HCT116 (cell line): Measurements from ENCODE around the gene TBX4. TPM values are rescaled to one million over a fixed set of nuclear protein-coding genes. Genes with fewer than 3 reads are reported as not detected.

Experiments
- ATAC-seq: fragments of 200-7000 bp; cut with Tn5 transposase; 2 replicates; pipeline ENCODE4 v1.9.1; 2020; ENCODE audit warnings: mild to moderate bottlenecking, moderate library complexity
- BruUV-seq: library from RNA; stranded (reverse); fragments of 400-500 nt; replicated peaks from 2 replicates; lab custom pipeline; 2021; lab: Mats Ljungman, UMichigan
- CTCF ChIA-PET: fragments of 300-600 bp; sonication (Branson Sonifier 250); formaldehyde crosslinking; loops from one replicate; lab custom pipeline; 2021; ENCODE audit warnings: antibody characterized with exemption; lab: Charles Lee
- POLR2A ChIA-PET: fragments of 300-600, 350-600 bp; sonication (Branson Sonifier 250); formaldehyde crosslinking; loops from one replicate; lab custom pipeline; 2021; ENCODE audit warnings: antibody characterized with exemption; lab: Charles Lee
- RAD21 ChIA-PET, 2 experiments: fragments of 300-600 bp; sonication (Branson Sonifier 250); formaldehyde crosslinking; loops; one replicate each; lab custom pipeline; 2023; ENCODE audit warnings: low total read pairs in 2 of 2; ENCODE audit not compliant: uncharacterized antibody in 2 of 2, unreplicated experiment in 2 of 2, low non-redundant PET in 1 of 2; lab: Charles Lee
- DNase-seq: peaks from one replicate; pipeline ENCODE4 v3.0.0-alpha.2; 2010; ENCODE audit warnings: low read depth, low spot score
- H2AFZ ChIP-seq: fragments of 200-600 bp; shearing (Covaris generic), sonication (generic); 2 replicates; pipeline ENCODE4 v1.6.1; 2017; ENCODE audit warnings: low read depth, mixed run types, mixed read lengths, antibody characterized with exemption, low read length; ENCODE audit not compliant: poor library complexity, severe bottlenecking
- H3K27ac ChIP-seq: 2 replicates; pipeline ENCODE4 v1.5.1; 2012; ENCODE audit warnings: low read depth, low read length
- H3K27me3 ChIP-seq: fragments of 200-600 bp; sonication (generic); 2 replicates; pipeline ENCODE4 v1.6.1; 2016; ENCODE audit warnings: mixed run types, low read length, mixed read lengths; ENCODE audit not compliant: insufficient read depth
- H3K36me3 ChIP-seq, 2 experiments: fragments of 200-500 bp in 1 of 2; fragments of 200-600 bp in 1 of 2; sonication (Bioruptor generic) in 1 of 2; sonication (generic) in 1 of 2; 2 replicates each; pipeline versions ENCODE4 v1.5.1 to v1.6.1; 2014 to 2016; ENCODE audit warnings: low read length in 2 of 2, inconsistent platforms in 1 of 2, mixed read lengths in 1 of 2, mixed run types in 1 of 2; ENCODE audit not compliant: insufficient read depth in 2 of 2, control insufficient read depth in 1 of 2
- H3K4me1 ChIP-seq, 2 experiments: fragments of 200-600 bp in 1 of 2; sonication (generic) in 1 of 2; 2 replicates each; pipeline versions ENCODE4 v1.5.1 to v1.6.1; 2012 to 2017; ENCODE audit warnings: low read length in 2 of 2, inconsistent platforms in 1 of 2, mild to moderate bottlenecking in 1 of 2, mixed read lengths in 1 of 2, mixed run types in 1 of 2, moderate library complexity in 1 of 2; ENCODE audit not compliant: insufficient read depth in 2 of 2, control insufficient read depth in 1 of 2
- H3K4me2 ChIP-seq: fragments of 200-600 bp; sonication (generic); 2 replicates; pipeline ENCODE4 v1.6.1; 2017; ENCODE audit warnings: mixed run types, low read length, mixed read lengths
- H3K4me3 ChIP-seq, 2 experiments: fragments of 200-600 bp in 1 of 2; sonication (generic) in 1 of 2; replicated peaks in 1 of 2; 2 replicates each; pipeline ENCODE4 v1.5.1; 2011 to 2016; ENCODE audit warnings: low read length in 2 of 2, control low read depth in 1 of 2, low read depth in 1 of 2, mild to moderate bottlenecking in 1 of 2, mixed read lengths in 1 of 2, mixed run types in 1 of 2
- H3K79me2 ChIP-seq: fragments of 200-600 bp; sonication (generic); 2 replicates; pipeline ENCODE4 v1.6.1; 2017; ENCODE audit warnings: mild to moderate bottlenecking, mixed run types, low read length, moderate library complexity, mixed read lengths; ENCODE audit not compliant: insufficient read depth
- H3K9ac ChIP-seq: fragments of 200-600 bp; sonication (generic); 2 replicates; pipeline ENCODE4 v1.6.1; 2016; ENCODE audit warnings: low read length, mixed read lengths
- H3K9me2 ChIP-seq: fragments of 200-600 bp; sonication (generic), shearing (Covaris generic); 2 replicates; pipeline ENCODE4 v1.6.1; 2017; ENCODE audit warnings: mixed run types, mild to moderate bottlenecking, moderate library complexity; ENCODE audit not compliant: insufficient read depth
- H3K9me3 ChIP-seq, 2 experiments: fragments of 200-500 bp in 1 of 2; fragments of 200-600 bp in 1 of 2; sonication (Bioruptor generic) in 1 of 2; sonication (generic) in 1 of 2; 2 replicates each; pipeline ENCODE4 v1.6.1; 2014 to 2017; ENCODE audit warnings: low read length in 2 of 2, mixed read lengths in 2 of 2, inconsistent platforms in 1 of 2, low read depth in 1 of 2, mild to moderate bottlenecking in 1 of 2, mixed run types in 1 of 2, moderate library complexity in 1 of 2; ENCODE audit not compliant: control insufficient read depth in 1 of 2, insufficient read depth in 1 of 2
- H4K20me1 ChIP-seq: fragments of 200-600 bp; sonication (generic), shearing (Covaris generic); 2 replicates; pipeline ENCODE4 v1.6.1; 2017; ENCODE audit warnings: mixed run types, mild to moderate bottlenecking, moderate library complexity; ENCODE audit not compliant: insufficient read depth
- ATF3 ChIP-seq: IDR thresholded peaks from 2 replicates; pipeline ENCODE4 v1.6.1; 2012
- CBX3 ChIP-seq: IDR thresholded peaks from 2 replicates; pipeline ENCODE4 v1.6.1; 2012; ENCODE audit warnings: low read depth
- EGR1 ChIP-seq: IDR thresholded peaks from 2 replicates; pipeline ENCODE4 v1.6.1; 2012; ENCODE audit warnings: low read depth
- ELF1 ChIP-seq: IDR thresholded peaks from 2 replicates; pipeline ENCODE4 v1.6.1; 2012; ENCODE audit warnings: low read depth, borderline replicate concordance
- EZH2phosphoT487 ChIP-seq: fragments of 200-600 bp; IDR thresholded peaks from 2 replicates; pipeline ENCODE4 v1.6.1; 2018; ENCODE audit warnings: antibody characterized with exemption, borderline replicate concordance
- FOSL1 ChIP-seq: IDR thresholded peaks from 2 replicates; pipeline ENCODE4 v1.6.1; 2012; ENCODE audit warnings: low read depth
- JUND ChIP-seq: IDR thresholded peaks from 2 replicates; pipeline ENCODE4 v1.6.1; 2012
- MAX ChIP-seq: IDR thresholded peaks from 2 replicates; pipeline ENCODE4 v1.6.1; 2012
- POLR2A ChIP-seq: IDR thresholded peaks from 2 replicates; pipeline ENCODE4 v1.7.0; 2011; ENCODE audit warnings: borderline replicate concordance; ENCODE audit not compliant: insufficient read depth, insufficient read length; ENCODE audit errors: extremely low read depth
- POLR2AphosphoS5 ChIP-seq: IDR thresholded peaks from 2 replicates; pipeline ENCODE4 v1.6.1; 2011; ENCODE audit warnings: mild to moderate bottlenecking, low read depth, low read length, moderate library complexity
- RAD21 ChIP-seq: IDR thresholded peaks from 2 replicates; pipeline ENCODE4 v1.6.1; 2012; ENCODE audit warnings: low read depth, mild to moderate bottlenecking
- REST ChIP-seq: IDR thresholded peaks from 2 replicates; pipeline ENCODE4 v1.6.1; 2012; ENCODE audit warnings: low read depth
- SIN3A ChIP-seq: IDR thresholded peaks from 2 replicates; pipeline ENCODE4 v1.6.1; 2012; ENCODE audit warnings: low read depth
- SP1 ChIP-seq: IDR thresholded peaks from 2 replicates; pipeline ENCODE4 v1.6.1; 2012; ENCODE audit warnings: low read depth
- SRF ChIP-seq: IDR thresholded peaks from 2 replicates; pipeline ENCODE4 v1.6.1; 2012; ENCODE audit warnings: low read depth
- TCF7L2 ChIP-seq: IDR thresholded peaks from 2 replicates; pipeline ENCODE4 v1.7.0; 2011; ENCODE audit warnings: borderline replicate concordance, inconsistent platforms; ENCODE audit not compliant: insufficient read depth, insufficient read length; ENCODE audit errors: extremely low read depth
- ZNF274 ChIP-seq: fragments of 200-500 bp; sonication (Bioruptor generic); IDR thresholded peaks from 2 replicates; pipeline ENCODE4 v1.6.1; 2014; ENCODE audit warnings: mild to moderate bottlenecking, low read depth, low read length, inconsistent platforms
- intact Hi-C: fragments of 100-400 bp; cut with micrococcal nuclease; formaldehyde crosslinking; loops from 2 replicates; pipeline ENCODE4 v1.10.0; 2022
- total RNA-seq: library from RNA; stranded (reverse); gene quantifications from one replicate; pipeline ENCODE4 v1.2.1, GENCODE V29; 2021; ENCODE audit not compliant: unreplicated experiment

TBX4 gene
- total RNA-seq, 1 experiment from 2014 or later: 0.27 TPM

- TSS peak; percentile 89 for BruUV-seq
- Histone ChIP-seq H3K9me3 (no peaks in the 10 kb centered on the region), H3K9me2 (no peaks in the 10 kb centered on the region), H3K4me1 (peaks cover 72 to 74% of the 10 kb centered on the region in 2 experiments), H3K4me2 (peak overlapping the region; percentile 77), H3K79me2 (no peaks in the 10 kb centered on the region), H3K27ac (peak overlapping the region; percentile 92), H3K36me3 (no peaks in the 10 kb centered on the region), H3K4me3 (peak overlapping the region; percentile 47 to 59), H4K20me1 (no peaks in the 10 kb centered on the region), H3K9ac (peak overlapping the region; percentile 63), H3K27me3 (no peaks in the 10 kb centered on the region), H2AFZ (peak overlapping the region; percentile 26)
- POLR2A ChIA-PET: interaction anchor here (0.8 to 2.9 kb wide), 16 partner anchors 8 to 88 kb away, joined by 3 to 23 read pairs (median 6); no protein-coding TSS in a partner anchor
- peak; percentile 91 for TF ChIP-seq JUND
- TF ChIP-seq ATF3: no peak
- TF ChIP-seq RAD21: no peak; the same call in 1 of the 2 replicates
- peak; percentile 91 for TF ChIP-seq FOSL1
- peak; percentile 82; the same call in 1 of the 2 replicates for TF ChIP-seq CBX3
- no peak for TF ChIP-seq ELF1
- no peak for TF ChIP-seq SIN3A
- TF ChIP-seq ZNF274: no peak
- no peak for TF ChIP-seq REST
- TF ChIP-seq TCF7L2: peak; percentile 86
- peak; percentile 77 for TF ChIP-seq SP1
- TF ChIP-seq POLR2AphosphoS5: peak; percentile 92
- TF ChIP-seq EGR1: no peak
- TF ChIP-seq EZH2phosphoT487: no peak
- TF ChIP-seq SRF: peak; percentile 36; the same call in 1 of the 2 replicates
- peak; percentile 76 for TF ChIP-seq POLR2A
- TF ChIP-seq MAX: peak; percentile 74
- DNase-seq (peak; percentile 93), ATAC-seq (peak; percentile 90)
- CTCF ChIA-PET: interaction anchor here (1.3 kb wide), 1 partner anchor 79 kb away, joined by 3 read pairs; no protein-coding TSS in a partner anchor
- RAD21 ChIA-PET: interaction anchor here in 1 of 2 experiments (0.7 kb wide), 1 partner anchor 68 kb away, joined by 3 read pairs; no protein-coding TSS in a partner anchor
- intact Hi-C loops: loop anchor here (2.0 kb wide), 1 partner anchor 69 kb away; no protein-coding TSS in a partner anchor
Measured at GRCh38 chr17:61495161-61495857, 43.1 kb downstream of the TBX4 start.
